ENCODE results near the gene MAGI2.

DNA sequence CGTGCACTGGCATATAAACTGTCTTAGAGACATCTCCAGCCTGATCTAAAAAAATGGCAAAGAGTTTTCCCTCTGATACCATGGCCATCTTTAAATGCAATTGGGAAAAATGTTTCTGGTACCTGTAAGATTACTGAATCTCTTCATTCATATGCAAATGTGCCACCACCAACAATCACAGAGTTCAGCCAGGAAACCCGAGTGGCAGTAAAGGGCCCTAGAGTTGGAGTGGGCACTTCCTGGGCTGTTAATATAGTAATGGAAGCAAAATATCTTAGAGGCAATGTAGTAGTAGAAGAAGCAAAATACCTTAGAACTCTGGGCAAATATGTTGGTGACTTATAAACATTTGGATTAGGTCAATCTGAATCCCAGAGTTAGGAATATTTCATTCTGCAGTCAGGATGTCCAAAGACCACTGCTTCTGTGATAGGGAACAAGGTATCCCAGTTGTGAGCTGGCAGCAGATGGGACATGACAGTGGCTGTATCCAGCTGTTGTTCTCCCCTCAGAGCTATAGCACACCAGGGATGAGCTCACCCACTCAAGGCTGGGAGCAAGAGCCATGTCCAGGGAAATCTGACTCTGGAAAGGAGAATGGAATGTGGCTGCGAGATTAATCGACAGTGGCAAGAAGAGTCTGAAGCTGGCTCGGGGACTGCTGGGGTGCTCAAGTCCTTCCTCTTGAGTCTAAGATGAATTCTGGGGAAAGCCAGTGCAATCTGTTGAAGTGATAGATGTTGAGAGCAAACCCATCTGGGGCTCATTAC is 1322.8 kb downstream of the MAGI2 start:
- TF ChIP-seq POLR2A (IDR thresholded peaks at IDR 0.05; ENCODE audit: low read depth, low read length), result no peak
- TF ChIP-seq TAF1 (IDR thresholded peaks at IDR 0.05; ENCODE audit: low read depth, low read length), result no peak

Data from GM12891 (cell line).